ENCODE measurements around the gene PLIN3. TPM values are rescaled to one million over a fixed set of nuclear protein-coding genes. Genes with fewer than 3 reads are reported as not detected.
"Not testable (repeated sequence)": the region's sequence is repeated elsewhere in the genome, so short reads cannot be mapped to it uniquely, and the experiment has no call there.

PLIN3 gene, protein sequence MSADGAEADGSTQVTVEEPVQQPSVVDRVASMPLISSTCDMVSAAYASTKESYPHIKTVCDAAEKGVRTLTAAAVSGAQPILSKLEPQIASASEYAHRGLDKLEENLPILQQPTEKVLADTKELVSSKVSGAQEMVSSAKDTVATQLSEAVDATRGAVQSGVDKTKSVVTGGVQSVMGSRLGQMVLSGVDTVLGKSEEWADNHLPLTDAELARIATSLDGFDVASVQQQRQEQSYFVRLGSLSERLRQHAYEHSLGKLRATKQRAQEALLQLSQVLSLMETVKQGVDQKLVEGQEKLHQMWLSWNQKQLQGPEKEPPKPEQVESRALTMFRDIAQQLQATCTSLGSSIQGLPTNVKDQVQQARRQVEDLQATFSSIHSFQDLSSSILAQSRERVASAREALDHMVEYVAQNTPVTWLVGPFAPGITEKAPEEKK
- 281 TPM for polyA plus RNA-seq (2013, experiment 1 of 2; ENCODE audit: insufficient read length)
- 166 TPM for polyA plus RNA-seq (2013, experiment 2 of 2; ENCODE audit: insufficient read length)

- peak; percentile 93 for DNase-seq
These were observed at the start of gene PLIN3 for GRCh38 chr19:4867534-4868285. Gene PLIN3 (minus strand): TSS chr19:4867667. CDS start chr19:4861394, 6,273 bp downstream.

GRCh38 chr19:4916292-4917082, 49.0 kb upstream of the PLIN3 start:
- DNase-seq = no peak

DNA sequence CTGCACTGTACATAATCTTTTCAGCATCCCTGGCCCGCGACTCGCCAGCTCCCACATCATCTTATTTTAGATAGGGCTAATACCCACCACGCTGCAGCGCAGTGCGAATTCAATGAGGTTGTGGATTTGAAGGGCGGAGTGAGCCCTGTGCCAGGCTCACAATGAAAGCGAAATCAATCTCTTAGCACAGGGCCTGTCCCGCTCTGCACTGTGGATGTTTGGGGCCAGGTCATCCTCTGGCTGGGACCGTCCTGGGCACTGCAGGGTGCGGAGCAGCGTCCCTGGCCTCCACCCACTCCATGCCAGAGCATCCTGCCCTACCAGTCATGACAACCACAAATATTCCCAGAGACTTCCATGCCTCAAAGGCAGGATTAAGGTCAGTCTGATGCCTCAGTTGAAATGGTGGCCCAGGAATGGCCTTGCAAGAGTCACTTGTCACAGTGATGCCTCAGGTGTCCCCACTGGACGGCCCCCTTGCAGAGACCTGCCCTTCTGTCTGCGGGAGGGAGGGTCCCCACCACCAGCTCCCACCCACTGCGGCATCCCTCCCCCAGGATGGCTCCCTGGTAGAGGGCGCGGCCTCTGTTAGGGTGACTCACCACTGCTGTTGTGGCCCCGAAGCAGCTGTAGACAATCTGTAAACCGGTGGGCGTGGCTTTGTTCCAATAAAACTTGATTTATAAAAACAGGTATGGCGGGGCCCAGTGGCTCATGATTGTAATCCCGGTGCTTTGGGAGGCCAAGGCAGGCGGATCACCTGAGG, 47.5 kb upstream of the PLIN3 start:
- peak; percentile 79 for DNase-seq

- peak; percentile 19 for DNase-seq
These were observed 46.7 kb upstream of the PLIN3 start for GRCh38 chr19:4913996-4914735.

- DNase-seq = peak; percentile 100
These were observed 44.6 kb upstream of the PLIN3 start for GRCh38 chr19:4911786-4912672.

- peak; percentile 51 for DNase-seq
These were observed 43.8 kb upstream of the PLIN3 start for GRCh38 chr19:4911314-4911713.

GRCh38 chr19:4910594-4911281, 43.3 kb upstream of the PLIN3 start:
- DNase-seq = peak; percentile 87

- DNase-seq = peak; percentile 91
These were observed 42.6 kb upstream of the PLIN3 start for GRCh38 chr19:4909897-4910593.

GRCh38 chr19:4909156-4909896, 41.9 kb upstream of the PLIN3 start, which contains the start of gene UHRF1:
Gene UHRF1 (plus strand): TSS chr19:4909501. CDS start chr19:4910886, 1,385 bp downstream.
- DNase-seq = peak; percentile 69

DNA sequence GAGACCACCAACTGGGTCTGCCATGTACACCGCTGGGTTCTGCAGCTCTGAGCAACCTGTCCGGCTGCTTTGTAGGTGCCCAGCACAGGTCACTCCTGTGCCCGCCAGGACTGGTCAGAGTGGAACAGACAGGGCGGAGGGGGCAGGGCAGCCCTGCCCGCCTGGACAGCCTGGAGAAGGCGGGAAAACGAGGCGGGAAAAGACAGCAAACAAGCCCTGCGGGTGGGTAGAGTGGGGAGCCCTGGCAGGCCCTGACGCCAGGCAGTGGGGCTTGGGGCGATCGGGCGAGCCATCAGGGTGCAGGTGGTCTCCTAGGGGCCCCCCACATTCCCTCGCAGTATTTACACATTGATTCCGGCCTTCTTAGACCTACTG, 41.3 kb upstream of the PLIN3 start:
- no peak for DNase-seq

GRCh38 chr19:4908360-4908759, 40.9 kb upstream of the PLIN3 start:
- no peak for DNase-seq

DNA sequence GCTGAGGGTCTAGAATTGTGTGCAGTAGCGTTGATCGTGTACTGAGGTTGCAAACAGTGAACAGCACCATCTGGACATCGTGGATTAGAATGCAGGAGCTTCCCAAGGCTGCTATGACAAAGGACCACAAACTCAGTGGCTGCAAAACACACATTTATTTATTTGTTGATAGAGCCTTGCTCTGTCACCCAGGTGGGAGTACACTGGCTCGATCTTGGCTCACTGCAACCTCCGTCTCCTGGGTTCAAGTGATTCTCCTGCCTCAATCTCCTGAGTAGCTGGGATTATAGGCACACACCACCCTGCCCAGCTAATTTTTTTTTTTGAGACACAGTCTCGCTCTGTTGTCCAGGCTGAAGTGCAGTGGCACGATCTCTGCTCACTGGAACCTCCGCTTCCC, 39.5 kb upstream of the PLIN3 start:
- no peak for DNase-seq

DNA sequence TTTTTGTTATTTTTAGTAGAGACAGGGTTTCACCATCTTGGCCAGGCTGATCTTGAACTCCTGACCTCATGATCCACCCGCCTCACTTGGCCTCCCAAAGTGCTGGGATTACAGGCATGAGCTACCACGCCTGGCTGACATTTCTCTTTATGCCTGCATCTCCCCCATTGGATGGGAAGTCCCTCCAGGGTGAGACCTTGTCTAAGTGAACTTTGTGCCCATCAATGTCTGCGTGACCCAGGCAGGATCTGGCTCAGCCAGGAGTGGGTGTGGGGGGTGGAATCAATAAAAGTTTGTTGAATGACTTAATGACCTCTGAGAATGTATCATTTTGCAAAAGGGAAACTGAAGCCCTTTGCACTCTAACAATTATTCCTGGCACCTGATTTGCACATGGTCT, 37.0 kb upstream of the PLIN3 start:
- DNase-seq = no peak

DNA sequence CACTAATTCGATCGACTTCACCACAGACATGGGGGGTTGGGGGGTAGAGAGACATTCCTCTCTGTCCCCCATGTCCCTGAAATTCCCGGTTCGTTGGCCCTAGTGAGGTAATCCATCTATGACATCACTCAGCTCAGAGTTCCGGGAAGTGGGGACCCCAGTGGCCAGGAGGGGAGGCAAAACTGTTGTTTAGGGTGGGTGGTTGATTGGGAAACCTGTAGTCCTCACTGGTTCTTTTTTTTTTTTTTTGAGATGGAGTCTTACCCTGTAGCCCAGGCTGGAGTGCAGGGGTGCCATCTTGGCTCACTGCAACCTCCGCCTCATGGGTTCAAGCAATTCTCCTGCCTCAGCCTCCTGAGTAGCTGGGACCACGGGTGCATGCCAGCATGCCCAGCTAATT, 35.3 kb upstream of the PLIN3 start, which contains the start of gene ARRDC5:
ARRDC5 (minus strand) TSS at position 101 of the 400 bp plus-strand sequence; CDS start at position 30, 71 bp downstream.
- no peak for DNase-seq

- DNase-seq = not testable (repeated sequence)
These were observed 33.4 kb upstream of the PLIN3 start for GRCh38 chr19:4900879-4901278.

GRCh38 chr19:4897146-4897545, 29.7 kb upstream of the PLIN3 start:
- no peak for DNase-seq

GRCh38 chr19:4896372-4896771, 28.9 kb upstream of the PLIN3 start:
- DNase-seq = peak; percentile 17

- not testable (repeated sequence) for DNase-seq
These were observed 25.5 kb upstream of the PLIN3 start for GRCh38 chr19:4892962-4893361.
